Astrocyte of the cerebellum (primary cell): ENCODE measurements around the gene PDRG1.

Experiments
- DNase-seq: peaks from one replicate; pipeline ENCODE4 v3.0.0-alpha.2; 2011; ENCODE audit warnings: low read depth
- H3K4me3 ChIP-seq: 2 replicates; pipeline ENCODE4 v1.5.1; 2011; ENCODE audit warnings: mild to moderate bottlenecking, low read depth, low read length, moderate library complexity
- in situ Hi-C: cut with HindIII; loops from 2 replicates; pipeline ENCODE4 v1.10.0; 2017; ENCODE audit warnings: low sequenced_read_pairs
- TF ChIP-seq, protein P1 (sequence below): IDR thresholded peaks from 2 replicates; pipeline ENCODE4 v1.5.1; 2012; ENCODE audit warnings: low read length, low read depth, moderate library complexity, mild to moderate bottlenecking; ENCODE audit errors: missing control alignments

Gene PDRG1

DNA sequence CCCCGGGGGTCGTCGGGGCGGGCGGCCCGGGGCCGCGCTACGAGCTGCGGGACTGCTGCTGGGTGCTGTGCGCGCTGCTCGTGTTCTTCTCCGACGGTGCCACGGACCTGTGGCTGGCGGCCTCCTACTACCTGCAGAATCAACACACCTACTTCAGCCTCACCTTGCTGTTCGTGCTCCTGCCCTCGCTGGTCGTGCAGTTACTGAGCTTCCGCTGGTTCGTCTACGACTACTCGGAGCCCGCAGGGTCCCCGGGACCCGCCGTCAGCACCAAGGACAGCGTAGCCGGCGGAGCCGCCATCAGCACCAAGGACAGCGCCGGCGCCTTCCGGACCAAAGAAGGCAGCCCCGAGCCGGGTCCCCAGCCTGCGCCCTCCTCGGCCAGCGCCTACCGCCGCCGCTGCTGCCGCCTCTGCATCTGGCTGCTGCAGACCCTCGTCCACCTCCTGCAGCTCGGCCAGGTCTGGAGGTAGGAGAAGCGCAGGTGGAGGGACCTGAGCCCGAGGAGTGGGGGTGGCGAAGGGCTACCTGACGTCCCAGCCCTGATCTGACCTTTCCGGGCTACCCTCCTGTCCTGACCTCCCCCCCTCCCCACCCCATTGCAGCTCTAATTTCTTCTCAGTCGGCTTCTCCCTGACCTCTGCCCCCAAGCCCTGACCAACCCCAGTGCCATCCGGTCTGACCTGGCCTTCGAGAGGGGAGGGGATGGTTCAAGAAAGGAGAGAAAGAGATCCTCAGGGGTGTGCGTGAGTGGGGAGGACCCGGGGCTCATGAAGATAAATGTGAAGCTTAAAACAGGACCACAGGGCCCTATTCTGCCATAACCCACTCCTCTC is 16.7 kb upstream of the PDRG1 start:
- no peak overlapping the region for H3K4me3 ChIP-seq
- TF ChIP-seq, protein P1, sequence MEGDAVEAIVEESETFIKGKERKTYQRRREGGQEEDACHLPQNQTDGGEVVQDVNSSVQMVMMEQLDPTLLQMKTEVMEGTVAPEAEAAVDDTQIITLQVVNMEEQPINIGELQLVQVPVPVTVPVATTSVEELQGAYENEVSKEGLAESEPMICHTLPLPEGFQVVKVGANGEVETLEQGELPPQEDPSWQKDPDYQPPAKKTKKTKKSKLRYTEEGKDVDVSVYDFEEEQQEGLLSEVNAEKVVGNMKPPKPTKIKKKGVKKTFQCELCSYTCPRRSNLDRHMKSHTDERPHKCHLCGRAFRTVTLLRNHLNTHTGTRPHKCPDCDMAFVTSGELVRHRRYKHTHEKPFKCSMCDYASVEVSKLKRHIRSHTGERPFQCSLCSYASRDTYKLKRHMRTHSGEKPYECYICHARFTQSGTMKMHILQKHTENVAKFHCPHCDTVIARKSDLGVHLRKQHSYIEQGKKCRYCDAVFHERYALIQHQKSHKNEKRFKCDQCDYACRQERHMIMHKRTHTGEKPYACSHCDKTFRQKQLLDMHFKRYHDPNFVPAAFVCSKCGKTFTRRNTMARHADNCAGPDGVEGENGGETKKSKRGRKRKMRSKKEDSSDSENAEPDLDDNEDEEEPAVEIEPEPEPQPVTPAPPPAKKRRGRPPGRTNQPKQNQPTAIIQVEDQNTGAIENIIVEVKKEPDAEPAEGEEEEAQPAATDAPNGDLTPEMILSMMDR = no peak
- in situ Hi-C loops = no loop called here
- peak; percentile 36 for DNase-seq

DNA sequence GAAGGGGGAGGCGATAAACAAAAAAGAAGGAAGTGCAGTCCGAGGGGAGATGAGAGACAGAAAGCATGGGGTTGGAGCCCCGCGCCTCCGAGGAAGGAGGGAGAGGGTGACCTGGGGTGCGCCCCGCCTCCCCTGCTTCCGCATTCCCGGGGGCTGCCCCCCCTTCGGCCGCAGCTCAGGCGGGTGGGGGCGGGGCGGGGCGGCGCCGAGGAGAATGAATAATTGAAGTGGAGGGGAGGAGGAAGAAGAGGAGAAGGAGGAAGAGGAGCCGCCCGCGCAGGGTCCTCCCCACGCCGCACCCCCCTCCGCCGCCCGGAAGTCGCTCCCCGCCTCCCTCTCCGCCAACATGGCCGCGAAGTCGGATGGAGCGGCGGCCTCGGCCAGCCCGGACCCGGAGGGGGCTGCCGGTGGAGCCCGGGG is 16.0 kb upstream of the PDRG1 start, which contains the start of gene XKR7:
TSS of gene XKR7 (plus strand) at position 322 of the 420 bp plus-strand sequence. CDS start at position 347, 25 bp downstream.
- in situ Hi-C loops = no loop called here
- DNase-seq = no peak
- H3K4me3 ChIP-seq = no peak within 1 kb of the TSS
- TF ChIP-seq, protein P1 = no peak

DNA sequence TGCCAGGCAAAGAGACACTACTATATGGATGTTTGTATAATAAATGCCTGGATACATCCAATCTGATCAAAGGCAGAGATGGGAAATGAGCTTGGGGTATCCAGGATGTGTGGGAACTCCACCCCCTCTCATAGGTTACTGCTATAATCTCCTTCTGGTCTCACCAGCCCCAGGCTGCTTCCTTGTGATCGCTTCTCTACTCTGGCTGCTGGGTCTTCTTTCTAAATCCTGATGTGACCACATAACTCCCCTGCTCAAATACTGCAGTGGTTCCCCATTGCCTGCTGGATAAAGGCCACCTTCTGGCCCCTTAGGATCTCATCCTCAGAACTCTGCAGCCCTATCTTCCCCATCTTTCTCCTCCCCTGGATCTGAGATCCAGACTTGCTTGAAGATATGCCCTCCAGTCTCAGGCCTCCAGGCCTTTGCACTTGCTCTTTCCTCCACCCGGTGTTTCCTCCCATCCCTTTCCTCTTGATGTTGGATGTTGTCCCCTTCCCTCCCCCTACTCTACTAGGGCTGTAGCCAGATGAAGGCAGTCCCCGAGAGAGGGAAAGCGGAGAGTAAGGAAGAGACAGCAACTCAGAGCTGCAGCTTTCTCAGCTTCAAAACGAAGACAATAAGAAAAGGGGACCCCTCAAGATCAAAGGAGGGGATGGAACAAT is 15.3 kb upstream of the PDRG1 start:
- in situ Hi-C loops = no loop called here

DNA sequence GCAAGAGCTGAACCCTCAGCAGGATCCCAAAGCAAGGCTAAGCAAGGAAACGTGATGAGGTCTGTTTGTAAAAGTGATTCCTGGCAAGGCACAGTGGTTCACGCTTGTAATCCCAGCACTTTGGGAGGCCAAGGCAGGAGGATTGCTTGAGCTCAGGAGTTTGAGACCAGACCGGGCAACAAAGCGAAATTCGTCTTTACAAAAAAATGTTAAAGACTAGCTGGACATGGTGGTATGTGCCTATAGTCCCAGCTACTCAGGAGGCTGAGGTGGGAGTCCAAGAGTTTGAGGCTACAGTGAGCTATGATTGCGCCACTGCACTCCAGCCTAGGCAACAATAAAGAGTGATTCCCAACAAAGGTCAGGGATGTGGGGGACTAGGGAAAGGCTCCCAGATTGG is 12.0 kb upstream of the PDRG1 start:
- no peak overlapping the region for H3K4me3 ChIP-seq
- in situ Hi-C loops = no loop called here
- TF ChIP-seq, protein P1 = no peak
- no peak for DNase-seq

More for the DNA sequence above, 15.3 kb upstream of the PDRG1 start:
- no peak for DNase-seq
- no peak overlapping the region for H3K4me3 ChIP-seq
- TF ChIP-seq, protein P1 = no peak

DNA sequence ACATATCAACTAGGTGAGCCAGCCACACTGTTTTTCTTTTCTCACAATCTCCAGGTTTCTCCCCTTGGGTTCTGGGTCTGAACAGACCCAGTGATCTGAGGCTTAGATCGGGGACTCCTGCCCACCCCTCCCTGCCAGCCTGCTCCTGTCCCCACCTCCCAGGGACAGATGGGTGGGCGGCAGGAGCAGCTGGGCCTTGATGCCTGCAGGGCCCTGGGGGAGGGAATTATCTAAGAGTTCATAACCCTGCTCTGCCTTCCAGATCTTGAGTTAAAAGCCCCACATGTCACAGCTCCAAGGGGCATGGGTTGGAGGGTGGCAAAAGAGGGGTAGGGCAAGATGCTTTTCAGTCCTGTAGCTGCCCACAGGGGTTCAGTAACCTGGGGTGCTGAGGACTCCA is 10.9 kb upstream of the PDRG1 start:
- in situ Hi-C loops = no loop called here
- no peak for DNase-seq
- H3K4me3 ChIP-seq = no peak overlapping the region
- TF ChIP-seq, protein P1 = no peak

DNA sequence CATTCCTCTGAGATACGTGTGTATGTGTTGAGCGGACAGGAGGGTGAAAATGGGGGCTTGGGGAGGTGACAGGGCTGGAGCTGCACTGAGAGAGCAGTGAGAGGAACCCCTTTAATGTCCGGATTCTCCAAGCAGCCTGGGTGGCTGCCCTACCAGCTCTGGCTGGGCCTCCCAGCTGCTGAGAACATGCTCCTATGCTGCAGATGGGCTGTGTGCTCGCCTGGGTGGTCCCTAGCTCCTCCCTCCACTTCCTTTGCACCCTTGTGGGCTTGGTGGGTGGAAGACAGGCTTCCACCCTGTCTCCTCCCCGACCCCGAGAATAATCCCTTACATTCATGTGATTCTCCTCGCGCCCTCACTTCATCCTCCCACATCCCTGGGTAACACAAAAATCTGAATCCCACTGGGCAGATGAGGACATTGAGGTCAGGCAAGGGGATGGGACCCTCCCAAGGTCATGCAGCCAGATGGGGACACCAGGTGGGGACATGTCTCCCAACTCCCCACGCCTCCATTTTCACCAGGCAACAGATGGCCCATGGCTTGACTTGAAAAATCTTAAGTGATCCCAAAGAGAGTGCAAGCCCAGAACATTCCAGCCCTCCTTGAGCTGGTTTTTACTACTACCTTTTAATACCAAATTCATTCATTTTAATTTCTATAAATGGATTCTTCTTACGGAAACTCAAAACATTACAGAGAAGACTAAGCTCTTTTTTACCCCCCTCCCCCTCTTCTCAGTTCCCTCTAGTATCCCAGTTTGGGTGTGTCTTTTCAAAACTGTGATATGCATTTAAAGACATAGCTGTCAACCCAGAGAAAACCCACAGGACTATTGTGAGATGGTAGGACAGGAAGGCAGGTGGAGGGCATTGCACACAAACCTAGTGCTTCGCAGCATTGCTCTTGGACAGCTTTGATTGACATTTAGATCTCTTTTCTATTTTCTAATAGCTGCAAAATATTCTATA is 5.0 kb upstream of the PDRG1 start:
- no peak overlapping the region for H3K4me3 ChIP-seq
- in situ Hi-C loops = no loop called here
- TF ChIP-seq, protein P1 = no peak
- DNase-seq = no peak
